H9 (cell line): ENCODE results near the gene COL4A4. TPM values are rescaled to one million over a fixed set of nuclear protein-coding genes. Genes with fewer than 3 reads are reported as not detected.

Source experiments
- DNase-seq: peaks from one replicate; pipeline ENCODE4 v3.0.0-alpha.2; 2017
- H2AFZ ChIP-seq: one replicate; pipeline ENCODE4 v1.6.1; 2013; ENCODE audit warnings: mild to moderate bottlenecking, low read length, control low read depth, moderate library complexity
- H2AK5ac ChIP-seq: 2 replicates; pipeline ENCODE4 v1.6.1; 2013; ENCODE audit warnings: low read length, control low read depth, mixed read lengths; ENCODE audit not compliant: insufficient read length
- H2BK120ac ChIP-seq: one replicate; pipeline ENCODE4 v1.6.1; 2013; ENCODE audit warnings: low read depth, mild to moderate bottlenecking, low read length, control low read depth, inconsistent platforms; ENCODE audit not compliant: poor library complexity, severe bottlenecking
- H2BK12ac ChIP-seq: 2 replicates; pipeline ENCODE4 v1.6.1; 2013; ENCODE audit warnings: low read length, control low read depth, mixed read lengths, low read depth; ENCODE audit not compliant: insufficient read length
- H2BK15ac ChIP-seq: 2 replicates; pipeline ENCODE4 v1.6.1; 2013; ENCODE audit warnings: low read depth, low read length, control low read depth
- H2BK20ac ChIP-seq: one replicate; pipeline ENCODE4 v1.6.1; 2013; ENCODE audit warnings: low read depth, mild to moderate bottlenecking, low read length, control low read depth, inconsistent platforms; ENCODE audit not compliant: poor library complexity, severe bottlenecking
- H2BK5ac ChIP-seq: 2 replicates; pipeline ENCODE4 v1.6.1; 2013; ENCODE audit warnings: low read length, control low read depth, mixed read lengths; ENCODE audit not compliant: insufficient read length
- H3K14ac ChIP-seq: 2 replicates; pipeline ENCODE4 v1.6.1; 2013; ENCODE audit warnings: low read length, control low read depth; ENCODE audit not compliant: insufficient read depth
- H3K18ac ChIP-seq: 2 replicates; pipeline ENCODE4 v1.6.1; 2013; ENCODE audit warnings: low read depth, mild to moderate bottlenecking, mixed read lengths, low read length, control low read depth; ENCODE audit not compliant: insufficient read length
- H3K23ac ChIP-seq: 2 replicates; pipeline ENCODE4 v1.6.1; 2013; ENCODE audit warnings: low read length, control low read depth, mixed read lengths, low read depth; ENCODE audit not compliant: insufficient read length
- H3K23me2 ChIP-seq: 2 replicates; pipeline ENCODE4 v1.6.1; 2013; ENCODE audit warnings: low read depth, mild to moderate bottlenecking, mixed read lengths, low read length, control low read depth; ENCODE audit not compliant: insufficient read length, poor library complexity, severe bottlenecking
- H3K27ac ChIP-seq: 2 replicates; pipeline ENCODE4 v1.5.1; 2013; ENCODE audit warnings: low read length, control low read depth, mixed read lengths, low read depth; ENCODE audit not compliant: insufficient read length
- H3K27me3 ChIP-seq: 2 replicates; pipeline ENCODE4 v1.6.1; 2013; ENCODE audit warnings: low read length, control low read depth, inconsistent platforms; ENCODE audit not compliant: insufficient read depth
- H3K4ac ChIP-seq: 2 replicates; pipeline ENCODE4 v1.6.1; 2013; ENCODE audit warnings: low read depth, mild to moderate bottlenecking, control low read depth, inconsistent platforms, low read length, moderate library complexity
- H3K4me1 ChIP-seq: 2 replicates; pipeline ENCODE4 v1.6.1; 2013; ENCODE audit warnings: low read length, control low read depth, inconsistent platforms; ENCODE audit not compliant: insufficient read depth
- H3K4me2 ChIP-seq: 2 replicates; pipeline ENCODE4 v1.6.1; 2013; ENCODE audit warnings: low read length, control low read depth, mixed read lengths; ENCODE audit not compliant: insufficient read length, insufficient read depth
- H3K56ac ChIP-seq: 2 replicates; pipeline ENCODE4 v1.6.1; 2013; ENCODE audit warnings: low read depth, mild to moderate bottlenecking, mixed read lengths, low read length, control low read depth; ENCODE audit not compliant: insufficient read length
- H3K79me1 ChIP-seq: 2 replicates; pipeline ENCODE4 v1.6.1; 2013; ENCODE audit warnings: low read depth, mild to moderate bottlenecking, moderate library complexity, low read length, control low read depth, inconsistent platforms; ENCODE audit not compliant: insufficient read depth, poor library complexity, severe bottlenecking
- H3K79me2 ChIP-seq: 2 replicates; pipeline ENCODE4 v1.6.1; 2013; ENCODE audit warnings: low read length, control low read depth, inconsistent platforms; ENCODE audit not compliant: insufficient read depth
- H3K9ac ChIP-seq: 2 replicates; pipeline ENCODE4 v1.6.1; 2013; ENCODE audit warnings: low read length, control low read depth, mixed read lengths; ENCODE audit not compliant: insufficient read length; ENCODE audit errors: extremely low read depth
- H3K9me3 ChIP-seq: one replicate; pipeline ENCODE4 v1.6.1; 2013; ENCODE audit warnings: low read depth, low read length, inconsistent platforms; ENCODE audit not compliant: control insufficient read depth
- H3T11ph ChIP-seq: one replicate; pipeline ENCODE4 v1.6.1; 2013; ENCODE audit warnings: mild to moderate bottlenecking, low read length, control low read depth, inconsistent platforms
- H4K20me1 ChIP-seq: one replicate; pipeline ENCODE4 v1.6.1; 2013; ENCODE audit not compliant: control insufficient read depth, insufficient read length, insufficient read depth
- H4K5ac ChIP-seq: 2 replicates; pipeline ENCODE4 v1.6.1; 2013; ENCODE audit warnings: low read depth, mild to moderate bottlenecking, mixed read lengths, low read length, control low read depth; ENCODE audit not compliant: insufficient read length
- H4K8ac ChIP-seq: replicated peaks from 2 replicates; pipeline ENCODE4 v1.6.1; 2013; ENCODE audit warnings: low read length, control low read depth, mixed read lengths, low read depth; ENCODE audit not compliant: insufficient read length
- H4K91ac ChIP-seq: 2 replicates; pipeline ENCODE4 v1.6.1; 2013; ENCODE audit warnings: low read depth, mild to moderate bottlenecking, moderate library complexity, mixed read lengths, low read length, control low read depth; ENCODE audit not compliant: insufficient read length
- H3K27ac Mint-ChIP-seq, 3 experiments: 2 replicates in 2 of 3; 3 replicates in 1 of 3; pipeline ENCODE4 v1.8.0; 2020 to 2021; ENCODE audit warnings: mixed read lengths in 3 of 3, mild to moderate bottlenecking in 1 of 3, moderate library complexity in 1 of 3
- H3K27me3 Mint-ChIP-seq: 2 replicates; pipeline ENCODE4 v1.8.0; 2021; ENCODE audit warnings: low read depth, mild to moderate bottlenecking, moderate library complexity, mixed read lengths
- H3K36me3 Mint-ChIP-seq, 3 experiments: 2 replicates in 2 of 3; 3 replicates in 1 of 3; pipeline ENCODE4 v1.8.0; 2020 to 2021; ENCODE audit warnings: low read depth in 3 of 3, mixed read lengths in 3 of 3; ENCODE audit not compliant: insufficient read depth in 1 of 3
- H3K4me1 Mint-ChIP-seq, 2 experiments: 2 replicates each; pipeline ENCODE4 v1.8.0; 2020; ENCODE audit warnings: mixed read lengths in 2 of 2
- H3K4me3 Mint-ChIP-seq, 2 experiments: 2 replicates in 1 of 2; 3 replicates in 1 of 2; pipeline ENCODE4 v1.8.0; 2020 to 2021; ENCODE audit warnings: mild to moderate bottlenecking in 2 of 2, mixed read lengths in 2 of 2, moderate library complexity in 1 of 2
- H3K9me3 Mint-ChIP-seq, 2 experiments: 2 replicates in 1 of 2; 3 replicates in 1 of 2; pipeline ENCODE4 v1.8.0; 2020; ENCODE audit warnings: mild to moderate bottlenecking in 2 of 2, mixed read lengths in 2 of 2, moderate library complexity in 1 of 2
- WGBS: extraction: QIAGEN DNeasy Blood & Tissue Kit; methylation state at CpG from one replicate; pipeline ENCODE4 v1.1.7; 2013; ENCODE audit warnings: missing lambda C conversion rate, low lambda C conversion rate, mixed read lengths; ENCODE audit not compliant: insufficient read length; ENCODE audit errors: extremely low coverage; 5-methylcytosine and 5-hydroxymethylcytosine counted together
- total RNA-seq: library from RNA; stranded (reverse); gene quantifications from 2 replicates; pipeline ENCODE4 v1.2.1, GENCODE V29; 2021
- TF ChIP-seq, protein P1 (sequence below): fragments of 200-600 bp; sonication (generic); conservative IDR thresholded peaks from 3 replicates; pipeline ENCODE4 v1.8.0; 2021; ENCODE audit warnings: antibody characterized with exemption, mild to moderate bottlenecking

The COL4A4 gene
- total RNA-seq, 1 experiment from 2014 or later: 0.92 TPM

DNA sequence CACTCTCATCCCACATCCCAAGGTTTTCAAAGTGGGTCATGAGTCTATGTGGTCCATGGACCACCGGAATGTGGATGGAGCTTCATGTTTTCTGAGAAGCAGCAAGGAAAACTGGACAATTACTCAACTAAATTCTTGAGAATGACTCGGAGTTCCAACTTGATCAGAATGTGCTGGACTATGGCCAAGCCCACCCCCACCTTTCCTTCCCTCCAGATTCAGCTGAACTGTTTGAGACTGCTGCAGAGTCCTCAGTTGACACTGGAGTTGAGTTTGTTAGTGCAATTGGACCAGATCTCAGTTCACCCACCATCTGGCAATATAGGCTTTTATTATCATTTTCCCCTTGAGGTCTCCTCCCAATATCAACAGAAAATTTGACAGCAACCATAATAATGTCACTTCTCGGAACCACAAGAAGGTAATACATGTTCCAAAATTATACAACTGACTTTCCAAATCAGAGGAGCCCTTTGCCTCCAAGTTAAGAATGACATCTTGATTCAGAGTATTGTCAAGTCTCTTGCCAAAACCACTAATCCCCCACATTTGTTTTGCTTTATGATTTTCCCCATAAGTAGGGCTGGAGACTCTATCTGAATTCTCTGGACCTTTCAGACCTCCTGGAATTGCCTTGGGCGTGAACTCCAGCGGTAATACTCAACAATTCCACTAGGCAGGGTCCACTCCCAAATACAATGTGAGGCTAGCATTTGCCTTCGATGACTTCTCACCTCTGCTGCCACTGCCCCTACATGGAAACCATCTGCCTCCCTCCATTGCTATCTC is 8.8 kb downstream of the COL4A4 start:
- no peak overlapping the region for H3K27ac ChIP-seq
- no peak overlapping the region for H3K9ac ChIP-seq
- no peak overlapping the region for H2BK120ac ChIP-seq
- H2AK5ac ChIP-seq: no peak overlapping the region
- no CpG with 5 or more reads among the region's 6 CpGs for WGBS
- H3K14ac ChIP-seq: no peak overlapping the region
- no peak overlapping the region for H4K8ac ChIP-seq
- Mint-ChIP-seq H3K9me3 (no peaks in the 10 kb centered on the region; a peak in 2 of 5 replicates), H3K27ac (no peak overlapping the region), H3K36me3 (no peaks in the 10 kb centered on the region), H3K4me3 (no peak overlapping the region), H3K4me1 (peaks cover 5 to 12% of the 10 kb centered on the region in 2 experiments; a peak in 2 of 4 replicates), H3K27me3 (peaks cover 8% of the 10 kb centered on the region)
- no peaks in the 10 kb centered on the region for H3K9me3 ChIP-seq
- no peaks in the 10 kb centered on the region for H3K79me2 ChIP-seq
- no peak overlapping the region for H3K4me2 ChIP-seq
- H3K79me1 ChIP-seq: no peaks in the 10 kb centered on the region
- H3K4ac ChIP-seq: no peak overlapping the region
- no peak overlapping the region for H4K91ac ChIP-seq
- H2AFZ ChIP-seq: no peak overlapping the region
- no peaks in the 10 kb centered on the region for H3K23me2 ChIP-seq
- H2BK20ac ChIP-seq: no peak overlapping the region
- H3K4me1 ChIP-seq: no peaks in the 10 kb centered on the region
- H2BK15ac ChIP-seq: no peak overlapping the region
- H3K56ac ChIP-seq: no peak overlapping the region
- H2BK12ac ChIP-seq: no peak overlapping the region
- TF ChIP-seq, protein P1, sequence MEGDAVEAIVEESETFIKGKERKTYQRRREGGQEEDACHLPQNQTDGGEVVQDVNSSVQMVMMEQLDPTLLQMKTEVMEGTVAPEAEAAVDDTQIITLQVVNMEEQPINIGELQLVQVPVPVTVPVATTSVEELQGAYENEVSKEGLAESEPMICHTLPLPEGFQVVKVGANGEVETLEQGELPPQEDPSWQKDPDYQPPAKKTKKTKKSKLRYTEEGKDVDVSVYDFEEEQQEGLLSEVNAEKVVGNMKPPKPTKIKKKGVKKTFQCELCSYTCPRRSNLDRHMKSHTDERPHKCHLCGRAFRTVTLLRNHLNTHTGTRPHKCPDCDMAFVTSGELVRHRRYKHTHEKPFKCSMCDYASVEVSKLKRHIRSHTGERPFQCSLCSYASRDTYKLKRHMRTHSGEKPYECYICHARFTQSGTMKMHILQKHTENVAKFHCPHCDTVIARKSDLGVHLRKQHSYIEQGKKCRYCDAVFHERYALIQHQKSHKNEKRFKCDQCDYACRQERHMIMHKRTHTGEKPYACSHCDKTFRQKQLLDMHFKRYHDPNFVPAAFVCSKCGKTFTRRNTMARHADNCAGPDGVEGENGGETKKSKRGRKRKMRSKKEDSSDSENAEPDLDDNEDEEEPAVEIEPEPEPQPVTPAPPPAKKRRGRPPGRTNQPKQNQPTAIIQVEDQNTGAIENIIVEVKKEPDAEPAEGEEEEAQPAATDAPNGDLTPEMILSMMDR: peak; percentile 35
- no peak for DNase-seq
- H4K20me1 ChIP-seq: no peaks in the 10 kb centered on the region
- no peak overlapping the region for H3T11ph ChIP-seq
- H4K5ac ChIP-seq: no peak overlapping the region
- no peak overlapping the region for H3K18ac ChIP-seq
- no peak overlapping the region for H3K23ac ChIP-seq
- no peaks in the 10 kb centered on the region for H3K27me3 ChIP-seq
- H2BK5ac ChIP-seq: no peak overlapping the region
